Germinal center (tissue), 1 donor: Measurements from ENCODE around the gene ZNF609.
A peak's percentile ranks its signal among the peaks of the same experiment; 100 is the strongest.
"Not testable (repeated sequence)": the region's sequence is repeated elsewhere in the genome, so short reads cannot be mapped to it uniquely, and the experiment has no call there.

Experiments used
- DNase-seq: peaks from one replicate; pipeline ENCODE4 v3.0.0; 2012; ENCODE audit warnings: mixed read lengths, low spot score

ZNF609 gene

DNA sequence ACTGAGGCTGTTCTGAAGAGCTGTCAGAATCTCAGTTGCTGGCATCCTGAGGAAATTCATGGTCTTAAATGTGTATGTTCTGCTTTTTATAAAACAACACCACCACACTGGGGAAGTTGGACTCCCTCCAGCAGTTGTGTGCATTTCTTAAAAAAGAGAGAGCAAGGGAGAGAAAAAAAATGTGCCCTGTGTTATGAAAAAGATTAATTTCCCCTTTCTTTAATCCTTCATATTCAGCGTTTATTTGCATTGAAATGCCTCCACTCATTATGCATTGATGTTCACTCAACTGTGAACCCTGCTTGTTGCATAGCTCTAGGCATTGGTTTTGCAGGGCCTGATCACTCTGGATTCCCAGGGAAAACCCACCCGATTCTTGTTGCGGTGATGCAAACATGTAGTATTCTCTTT, 4.4 kb upstream of the ZNF609 start:
- DNase-seq, result peak; percentile 50

DNA sequence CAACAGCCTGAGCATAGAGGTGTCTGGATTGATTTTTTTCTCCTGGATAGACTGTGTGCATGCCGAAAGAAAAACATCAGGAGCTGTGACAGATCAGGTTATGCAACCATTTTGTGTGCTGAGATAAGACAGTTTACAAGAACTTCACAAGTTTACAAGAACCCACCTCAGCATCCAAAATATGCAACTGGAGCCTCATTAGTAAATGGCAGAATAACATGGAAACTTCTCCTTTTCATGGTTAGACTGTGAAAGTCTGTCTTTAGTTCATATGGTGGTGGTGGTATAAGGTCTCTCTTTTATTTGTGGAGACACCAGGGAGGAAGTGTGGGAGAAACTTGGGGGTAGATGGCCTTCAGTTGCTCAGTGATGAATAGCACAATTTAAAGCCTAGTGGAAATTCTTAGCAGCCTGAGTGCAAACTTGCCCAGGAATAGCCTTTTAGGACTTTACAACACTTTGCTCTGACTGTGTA, 3.7 kb upstream of the ZNF609 start:
- no peak for DNase-seq

DNA sequence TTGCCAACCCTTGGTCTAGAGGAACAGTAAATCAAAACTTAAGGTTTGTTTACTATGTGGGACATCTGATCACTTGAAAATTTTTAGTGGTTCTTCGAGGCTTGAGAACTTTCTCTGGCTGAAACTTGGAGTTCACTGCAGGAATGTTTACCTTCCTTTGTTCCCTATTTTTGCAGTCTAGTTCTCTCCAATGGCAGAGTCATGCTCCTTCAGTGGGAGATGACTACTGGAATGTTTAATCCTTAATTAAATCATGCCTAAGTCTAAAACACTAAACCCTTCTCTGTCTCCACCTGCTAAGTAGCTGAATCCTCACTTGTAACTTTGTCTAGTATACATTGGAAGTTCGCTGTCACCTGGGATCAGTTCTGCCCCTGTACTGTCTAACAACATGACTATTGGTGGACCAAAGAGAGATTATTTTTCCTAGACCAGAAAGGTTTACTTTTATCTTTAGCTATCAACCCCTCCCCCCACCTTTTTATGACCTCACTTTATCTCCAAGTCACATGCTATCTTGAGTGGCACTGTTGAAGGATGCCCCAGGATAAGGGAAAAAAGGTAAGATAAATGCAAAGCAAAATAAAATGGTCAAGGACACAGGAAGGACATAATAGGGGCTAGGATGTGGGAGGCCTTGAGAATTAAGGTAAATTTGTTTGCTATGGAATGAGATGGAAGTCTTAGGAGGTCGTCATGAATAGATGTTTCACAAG, 1.2 kb upstream of the ZNF609 start:
- no peak for DNase-seq

DNA sequence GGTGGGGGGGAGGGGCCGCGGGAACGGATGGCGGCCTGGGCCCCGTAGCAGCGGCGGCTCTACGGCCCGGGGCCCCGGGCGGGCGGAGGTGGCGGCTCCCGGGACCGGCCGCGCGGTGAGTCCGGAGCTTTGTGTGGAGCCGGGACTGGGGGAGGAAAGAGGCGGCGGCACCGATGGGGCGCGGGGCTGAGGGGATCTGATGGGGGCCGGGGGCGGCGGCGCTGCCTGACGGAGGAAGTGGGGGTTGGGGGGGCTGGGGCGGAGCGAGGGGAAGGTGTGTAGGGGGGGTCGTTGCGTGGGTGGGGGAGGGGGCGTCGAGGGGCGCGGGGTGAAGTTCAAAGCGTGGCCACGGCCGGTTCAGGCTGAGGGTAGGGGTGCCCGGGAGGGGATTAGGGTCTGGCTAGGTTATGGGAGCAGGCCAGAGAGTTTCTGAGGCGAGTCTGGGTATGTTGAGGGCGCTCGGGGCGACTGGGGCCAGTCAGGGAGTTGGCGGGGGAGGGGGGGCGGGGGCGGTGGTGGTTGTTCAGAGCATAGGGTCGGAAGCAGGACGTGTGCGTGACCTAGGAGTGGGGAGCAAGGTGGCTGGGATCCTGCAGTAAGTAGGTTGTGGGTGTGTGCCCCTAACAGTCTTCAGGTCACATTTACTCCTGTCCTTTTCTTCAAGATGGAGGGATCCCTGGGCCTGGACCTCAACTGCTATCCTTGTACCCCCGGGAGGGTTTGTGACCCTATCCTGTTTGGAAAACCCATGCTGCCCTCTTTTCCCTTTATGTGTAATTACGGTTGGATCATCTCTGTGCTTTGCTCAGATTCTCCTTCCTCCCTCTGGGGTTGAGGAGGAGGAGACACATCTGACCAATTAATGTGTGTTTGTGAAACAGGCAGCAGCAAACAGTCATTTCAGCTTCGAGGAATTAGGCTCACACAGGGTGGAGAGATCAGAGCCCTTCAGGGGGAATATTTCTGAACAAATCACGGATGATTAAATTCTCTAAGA, 644 bp downstream of the ZNF609 start:
- DNase-seq, result peak; percentile 40

DNA sequence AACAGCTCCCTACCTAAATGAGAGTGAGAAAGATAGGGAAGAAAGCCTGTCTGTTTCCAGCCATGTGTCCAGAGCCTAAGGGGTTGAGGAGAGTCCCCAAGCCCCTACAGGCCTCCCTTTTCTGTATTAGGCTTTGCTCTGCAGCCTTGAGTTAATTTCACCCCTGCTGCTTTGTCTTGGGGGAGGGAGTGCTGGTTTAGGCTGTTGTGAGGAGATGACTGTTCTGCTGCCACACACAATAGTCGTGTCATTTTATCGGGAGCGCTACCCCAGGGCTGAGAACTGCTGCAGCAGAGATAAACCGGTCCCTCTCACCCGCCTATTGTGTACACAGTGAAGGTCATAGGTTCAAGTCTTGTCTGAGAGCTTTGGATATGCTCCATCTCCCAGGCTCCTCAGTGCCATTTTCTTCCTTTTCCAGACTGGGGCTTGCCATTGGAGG, 1.4 kb downstream of the ZNF609 start:
- DNase-seq, result peak; percentile 31

DNA sequence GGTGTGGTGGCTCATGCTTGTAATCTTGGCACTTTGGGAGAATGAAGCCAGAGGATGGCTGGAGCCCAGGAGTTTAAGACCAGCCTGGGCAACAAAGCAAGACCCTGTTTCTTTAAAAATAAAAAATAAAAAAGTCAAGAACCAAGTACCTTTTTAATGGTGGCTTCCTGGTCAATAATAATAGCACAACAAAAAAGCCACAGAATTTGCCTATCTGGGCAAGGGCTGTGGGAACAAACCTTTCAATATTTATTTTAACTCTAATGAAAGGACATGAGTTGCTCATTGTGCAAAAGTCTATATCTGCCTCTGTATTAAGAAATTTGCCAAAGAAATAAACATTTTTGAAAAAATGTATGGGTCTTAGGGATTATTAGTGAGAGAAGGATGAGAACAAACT, 2.1 kb downstream of the ZNF609 start:
- DNase-seq, result peak; percentile 33

DNA sequence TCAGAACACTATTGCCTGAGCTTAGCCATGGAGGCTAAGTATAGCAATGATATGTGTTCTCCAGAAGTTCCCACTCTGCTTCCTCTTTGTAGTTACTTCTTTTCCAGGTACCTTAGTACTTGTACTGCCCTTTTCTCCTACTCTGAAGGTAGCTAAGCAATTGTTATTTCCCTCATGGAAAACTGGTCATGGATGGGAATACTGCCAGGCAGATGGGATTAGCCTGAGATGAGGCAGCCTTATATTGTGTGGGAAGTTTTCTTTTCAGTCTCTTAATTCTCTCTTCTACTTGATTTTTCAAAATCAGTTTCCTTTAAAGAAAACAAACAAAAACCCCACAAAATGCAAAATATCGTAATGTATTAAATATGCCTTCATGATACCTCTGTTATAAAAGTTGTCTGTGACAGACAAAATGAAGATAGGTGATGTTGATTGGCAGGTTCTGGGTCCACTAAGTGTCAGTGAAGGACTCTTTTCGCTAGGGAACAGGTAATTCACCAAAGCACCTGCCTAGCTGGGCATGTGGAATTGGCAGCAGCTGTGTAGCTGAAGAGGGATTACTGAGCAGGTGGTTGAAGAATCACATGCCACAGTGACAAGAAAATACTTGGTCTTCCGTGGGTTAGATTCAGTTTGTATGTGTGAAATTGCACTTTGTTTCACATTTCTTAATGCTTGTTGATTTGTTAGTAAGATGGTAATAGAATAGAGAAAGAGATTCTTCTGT, 4.1 kb downstream of the ZNF609 start:
- no peak for DNase-seq

DNA sequence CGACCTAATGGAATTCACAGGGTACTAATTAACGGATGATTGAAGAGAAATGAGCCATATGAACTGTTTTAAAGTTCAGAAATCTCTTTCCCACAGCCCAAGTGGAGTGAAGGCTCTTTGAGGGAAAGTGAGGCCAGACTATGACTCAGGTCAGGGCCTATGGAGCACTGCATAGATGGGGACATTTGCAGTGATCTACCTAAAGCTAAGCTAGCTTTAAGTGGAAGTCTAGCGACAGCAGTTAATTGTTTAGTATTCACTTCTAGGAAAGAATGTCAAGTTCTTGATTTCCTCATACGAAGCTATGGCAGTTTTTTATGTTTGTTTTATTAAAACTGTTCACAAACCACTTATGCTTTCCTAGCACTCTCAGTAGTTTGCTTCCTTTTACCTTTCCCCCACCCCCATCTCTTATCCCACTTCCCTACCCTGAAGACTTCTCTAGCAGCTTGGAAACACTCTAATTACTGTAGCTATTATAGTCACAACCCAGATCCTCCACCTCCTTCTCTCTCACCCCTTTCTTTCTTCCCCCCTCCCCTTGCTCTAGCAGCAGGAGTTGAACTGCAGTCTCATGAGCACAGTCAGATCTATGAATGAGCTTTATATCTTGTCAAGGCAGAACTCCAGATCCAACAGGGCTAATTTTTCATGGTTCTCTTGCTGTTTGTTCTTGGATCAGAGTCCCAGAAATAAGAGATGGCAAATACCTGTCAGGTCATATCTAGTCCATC, 6.2 kb downstream of the ZNF609 start:
- no peak for DNase-seq

DNA sequence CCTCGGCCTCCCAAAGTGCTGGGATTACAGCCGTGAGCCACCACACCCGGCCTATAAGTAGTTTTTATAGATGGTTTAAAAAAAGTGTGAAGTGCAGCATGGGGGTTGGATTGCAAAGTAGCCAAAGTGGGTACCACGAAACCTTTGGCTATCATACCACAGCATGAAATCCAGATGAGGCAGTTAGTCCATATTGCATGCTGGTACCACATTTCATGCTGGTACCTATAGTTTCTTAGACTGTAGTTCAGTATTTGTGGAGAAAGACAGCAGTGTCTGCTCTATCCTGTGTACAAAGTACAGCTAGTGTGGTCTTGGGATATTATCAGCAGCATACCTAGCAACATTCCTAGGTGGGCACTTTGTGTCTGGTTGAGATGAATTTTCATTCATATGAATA, 11.8 kb downstream of the ZNF609 start:
- DNase-seq, result no peak

DNA sequence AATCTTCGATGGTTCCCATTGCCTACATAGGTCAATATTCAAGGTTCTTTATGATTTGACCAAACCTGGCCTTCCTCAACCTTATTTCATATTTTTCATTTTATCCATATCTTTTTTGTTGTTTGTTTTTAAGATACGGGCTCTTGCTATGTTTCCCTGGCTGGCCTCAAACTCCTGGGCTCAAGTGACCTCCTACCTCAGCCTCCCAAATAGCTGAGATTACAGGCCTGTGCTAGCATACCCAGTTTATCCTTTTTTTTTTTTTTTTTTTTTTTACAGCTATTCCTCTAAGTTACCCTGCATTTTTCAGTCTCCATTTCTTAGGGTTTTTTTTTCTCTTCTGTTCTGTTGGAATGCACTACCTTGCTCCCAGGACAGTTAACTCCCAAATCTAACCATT, 14.5 kb downstream of the ZNF609 start:
- no peak for DNase-seq

DNA sequence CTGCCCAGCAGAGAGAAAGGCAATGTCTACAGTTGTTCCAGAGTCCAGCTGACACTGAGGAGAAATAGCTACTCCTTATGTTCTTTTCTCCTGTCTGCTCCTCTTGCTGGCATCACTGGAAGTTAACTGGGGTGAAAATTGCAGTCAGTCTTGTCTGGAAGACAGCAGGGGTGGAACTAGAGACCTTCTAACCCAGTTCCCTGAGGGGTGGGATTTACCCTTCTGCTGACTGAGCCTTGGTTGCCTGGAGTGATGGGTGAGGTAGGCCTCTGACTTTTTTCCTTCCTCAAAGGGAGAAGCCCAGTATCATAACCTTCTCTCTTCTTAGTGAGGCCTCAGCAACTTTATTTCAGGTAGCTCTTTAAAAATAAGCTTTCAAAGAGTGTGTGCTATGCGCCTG, 16.2 kb downstream of the ZNF609 start:
- no peak for DNase-seq

DNA sequence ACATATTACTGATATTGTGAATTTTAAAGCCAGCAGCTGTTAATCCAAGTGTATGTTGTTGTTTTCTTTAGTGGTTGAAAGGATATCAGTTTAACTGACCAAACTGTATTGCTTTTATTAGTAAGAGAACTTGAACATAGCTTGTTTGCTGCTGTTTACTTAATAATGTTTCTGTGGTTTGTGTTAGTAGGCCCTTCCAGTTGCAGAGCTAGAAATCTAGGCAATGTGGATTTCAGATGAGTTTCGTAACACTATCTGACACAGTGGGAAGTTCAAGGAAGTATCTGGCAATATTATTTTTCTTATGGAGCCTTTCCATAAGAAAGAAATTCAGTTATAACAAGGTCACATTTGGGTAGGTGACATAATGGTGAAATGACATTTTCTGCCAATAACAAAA, 18.5 kb downstream of the ZNF609 start:
- DNase-seq, result no peak

DNA sequence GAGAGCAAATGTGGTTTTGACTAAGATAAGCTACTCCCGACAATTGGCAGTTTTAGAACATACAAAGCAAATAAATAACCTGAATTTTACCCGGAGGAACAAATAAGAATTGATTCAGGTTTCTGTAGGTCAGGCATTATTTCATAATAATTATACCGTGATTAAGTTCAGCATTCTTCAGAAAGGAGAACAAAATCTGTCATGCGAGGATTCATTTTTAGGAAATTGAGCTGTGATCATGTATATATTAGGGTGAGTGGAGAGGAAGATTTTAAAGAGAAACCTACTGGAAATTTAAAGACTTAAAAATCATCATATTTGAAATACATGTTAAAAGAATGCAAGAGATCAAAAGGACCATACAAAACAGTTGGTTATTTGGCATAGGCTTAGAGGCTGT, 20.5 kb downstream of the ZNF609 start:
- no peak for DNase-seq

DNA sequence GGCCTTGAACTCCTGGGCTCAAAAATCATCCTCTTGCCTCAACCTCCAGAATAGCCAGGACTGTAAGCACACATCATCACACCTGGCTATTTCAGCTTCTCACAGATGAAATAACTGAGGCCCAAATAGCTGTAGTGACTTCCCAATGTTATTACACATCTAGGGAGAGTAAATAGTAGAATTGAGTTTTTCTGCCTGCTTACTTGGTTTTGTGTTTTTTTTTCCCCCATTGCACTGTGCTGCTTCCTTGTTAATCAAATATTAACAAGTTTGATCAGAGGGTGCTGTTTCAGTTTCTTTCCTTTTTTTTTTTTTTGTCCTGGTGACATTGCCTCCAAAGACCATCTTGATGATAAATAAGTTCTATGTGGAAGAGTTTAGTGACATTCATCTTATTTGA, 23.4 kb downstream of the ZNF609 start:
- DNase-seq, result no peak

DNA sequence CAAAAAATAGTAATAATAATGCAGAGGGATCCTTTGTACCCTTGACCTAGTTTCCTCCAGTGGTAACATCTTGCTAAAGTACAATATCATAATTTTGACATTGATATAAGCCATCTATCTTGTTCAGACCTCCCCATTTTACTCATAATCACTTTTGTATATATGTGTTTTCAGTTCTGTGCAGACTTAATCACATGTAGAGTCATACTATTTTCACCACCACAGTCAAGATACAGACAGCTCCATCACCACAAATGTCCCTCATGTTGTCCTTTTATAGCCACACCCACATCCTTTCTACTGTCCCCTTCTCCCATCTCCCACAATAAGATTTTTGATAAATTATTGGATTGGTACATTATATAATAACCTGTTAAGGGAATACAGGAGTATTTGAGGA, 25.4 kb downstream of the ZNF609 start:
- DNase-seq, result no peak

DNA sequence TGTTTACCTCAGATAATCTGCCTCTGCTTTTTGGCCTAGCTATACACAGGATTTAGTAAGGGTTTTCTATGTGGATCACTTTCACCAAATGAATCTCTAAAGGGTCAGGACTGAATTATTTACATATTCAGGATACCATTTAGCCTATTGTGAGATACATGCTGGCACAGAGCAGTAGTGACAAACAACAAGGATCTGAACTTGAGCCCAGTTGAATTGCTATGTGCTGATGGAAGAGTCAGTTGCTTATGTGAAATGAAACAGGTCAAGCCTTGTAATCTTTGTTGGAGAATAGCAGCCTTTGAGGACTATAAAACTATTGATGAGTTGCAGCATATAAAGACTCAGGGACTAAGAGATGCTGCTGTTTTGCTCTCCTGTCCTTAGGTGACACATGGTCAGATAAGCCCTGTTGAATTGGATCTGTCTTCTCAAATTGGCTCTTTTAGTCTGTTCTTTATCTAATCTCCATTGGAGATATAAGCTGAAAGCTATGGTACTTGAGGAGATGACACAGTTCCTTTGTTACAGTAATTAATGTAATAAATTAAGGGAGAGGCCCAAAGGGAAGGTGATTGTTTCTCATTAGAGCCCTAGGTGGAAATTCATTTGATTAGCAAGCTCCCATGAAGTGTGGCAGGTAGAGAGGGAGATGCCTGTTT, 30.4 kb downstream of the ZNF609 start:
- no peak for DNase-seq

DNA sequence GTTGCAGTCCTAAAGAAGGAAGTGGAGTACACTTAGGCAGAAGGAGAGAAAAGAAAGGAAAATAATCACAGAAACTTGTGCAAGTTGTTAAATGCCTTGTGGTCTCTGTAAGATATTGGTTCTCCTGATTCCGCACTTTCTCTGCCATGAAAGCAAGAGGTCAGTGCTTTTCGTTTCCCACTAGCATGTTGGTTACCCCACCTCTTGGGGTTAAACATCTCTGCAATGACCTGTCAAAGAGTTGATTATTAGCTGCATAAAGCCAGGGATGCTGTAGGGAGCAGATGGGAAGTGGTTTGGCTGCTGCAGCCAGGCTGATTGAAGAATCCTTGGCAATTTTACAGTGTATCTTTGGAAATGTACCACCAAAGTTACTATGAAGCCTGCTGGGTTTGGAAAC, 33.3 kb downstream of the ZNF609 start:
- DNase-seq, result no peak

DNA sequence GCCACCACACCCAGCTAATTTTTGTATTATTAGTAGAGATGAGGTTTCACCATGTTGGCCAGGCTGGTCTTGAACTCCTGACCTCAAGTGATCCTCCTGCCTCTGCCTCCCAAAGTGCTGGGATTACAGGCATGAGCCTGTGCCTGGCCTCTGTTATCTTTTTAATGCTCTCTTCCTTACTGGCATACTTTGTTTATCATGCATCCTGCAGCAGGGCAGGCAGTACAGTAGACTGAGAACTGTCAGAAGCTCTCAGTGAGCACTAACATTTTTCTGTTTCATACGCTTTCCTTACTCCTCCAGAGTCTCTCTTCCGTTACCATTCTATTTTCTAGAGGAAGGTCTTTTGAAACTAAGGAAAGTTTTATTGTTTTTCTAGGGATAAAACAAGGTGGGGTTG, 35.6 kb downstream of the ZNF609 start:
- DNase-seq, result not testable (repeated sequence)

DNA sequence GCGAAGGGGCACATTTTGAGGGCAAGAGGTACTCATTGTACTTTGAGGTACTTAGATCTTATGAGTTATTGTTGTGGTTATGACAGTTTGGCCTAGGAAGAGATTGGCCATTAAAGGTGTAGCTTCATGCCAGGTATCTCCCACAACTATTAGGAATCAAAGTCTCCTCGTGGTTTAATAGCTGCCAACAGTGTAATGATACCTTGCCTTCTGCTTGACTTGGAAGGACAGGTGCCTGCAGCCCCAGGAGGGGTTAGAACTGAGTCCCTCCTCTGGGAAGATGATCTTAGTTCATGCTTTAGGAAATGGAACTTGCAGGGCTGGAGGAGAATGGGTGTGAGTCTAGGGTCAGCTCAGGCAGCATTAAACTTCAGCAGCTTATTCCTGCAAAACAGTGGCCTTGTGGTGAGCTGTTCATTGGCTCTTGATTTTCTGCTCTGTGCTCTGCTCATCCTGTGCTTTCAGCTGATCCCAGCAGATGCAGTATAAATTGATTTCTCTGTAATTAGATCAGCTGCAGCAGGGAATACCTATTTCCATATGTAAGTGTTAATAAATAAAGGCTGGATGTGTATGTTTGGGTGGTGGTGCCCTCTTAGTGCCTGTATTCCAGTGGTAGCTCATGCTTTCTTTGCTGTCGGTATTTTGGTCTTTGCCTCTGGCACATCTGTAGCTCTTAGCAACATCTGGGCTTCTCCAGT, 40.5 kb downstream of the ZNF609 start:
- no peak for DNase-seq

DNA sequence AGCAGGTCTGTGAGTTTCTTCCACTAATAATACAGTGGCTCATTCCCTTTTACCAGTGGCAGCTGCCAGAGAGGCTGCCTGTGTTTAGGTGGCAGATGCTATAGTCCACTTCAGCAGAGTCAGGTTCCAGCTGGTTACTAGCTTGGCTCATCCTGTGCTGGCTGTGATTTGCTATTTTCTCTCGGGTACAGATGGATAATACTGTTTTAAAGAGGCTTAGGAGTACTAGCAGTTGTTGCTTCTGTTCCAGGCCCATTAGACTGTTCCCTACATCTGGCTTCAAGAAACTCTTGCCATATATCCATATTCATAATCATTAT, 41.0 kb downstream of the ZNF609 start:
- no peak for DNase-seq

DNA sequence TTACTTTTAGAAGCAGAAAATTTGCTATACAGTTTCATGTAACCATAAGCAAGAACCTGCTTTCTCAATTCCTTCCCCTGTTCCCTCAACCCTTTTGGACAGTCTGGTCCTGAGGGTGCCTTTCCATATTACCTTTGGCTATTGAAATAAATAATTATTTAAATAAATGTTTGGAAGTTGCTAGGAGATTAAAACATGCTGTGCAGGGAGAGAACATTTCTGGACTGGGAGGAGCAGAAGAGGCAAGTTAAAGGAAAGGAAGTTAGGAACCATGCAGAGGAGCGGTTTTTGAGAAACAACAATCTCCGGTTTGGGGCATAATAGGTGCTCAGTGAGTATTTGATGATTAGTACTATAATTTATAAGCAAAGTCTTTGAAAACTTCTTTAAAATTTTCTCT, 41.8 kb downstream of the ZNF609 start:
- no peak for DNase-seq
